ENCODE measurements around the gene VPS8.
"Not testable (repeated sequence)": the region's sequence is repeated elsewhere in the genome, so short reads cannot be mapped to it uniquely, and the experiment has no call there.

The VPS8 gene

DNA sequence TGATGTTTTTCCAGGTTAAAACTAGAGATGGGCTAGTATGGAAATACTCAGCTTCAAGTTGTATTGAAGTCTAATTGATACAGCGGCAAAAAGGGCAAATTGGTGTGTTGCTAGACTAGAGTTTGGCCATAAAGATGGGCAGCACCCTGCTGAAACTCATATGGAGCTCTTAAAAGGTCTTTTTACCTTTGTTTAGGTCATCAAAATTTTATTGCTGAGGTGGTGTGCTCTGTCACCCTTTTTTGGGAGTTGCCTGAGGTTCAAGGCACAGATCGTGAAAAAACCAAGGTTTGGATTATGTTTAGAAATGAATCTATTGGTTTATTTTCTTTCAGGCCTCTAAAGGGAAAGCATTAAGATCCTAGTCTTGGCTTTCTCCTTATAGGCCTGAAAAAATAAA is 38.2 kb downstream of the VPS8 start:
- no peak for DNase-seq (ENCODE audit: low spot score)

DNA sequence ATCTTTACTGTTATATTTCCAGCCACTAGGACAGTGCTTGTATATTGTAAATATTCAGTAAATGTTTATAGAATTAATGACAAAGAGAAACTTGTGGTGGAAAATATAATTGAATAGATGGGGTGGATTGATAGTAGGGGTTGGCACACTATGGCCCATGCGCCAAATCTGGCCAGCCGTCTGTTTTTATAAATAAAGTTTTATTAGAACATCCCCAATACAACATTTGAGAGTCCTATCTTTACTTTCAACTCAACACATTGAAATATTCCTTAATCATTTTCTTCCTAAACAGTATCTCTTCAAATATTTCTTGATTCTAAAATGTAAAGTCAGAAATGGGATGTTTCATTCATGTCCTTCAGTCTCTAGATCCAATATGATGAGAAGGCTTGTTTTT is 45.1 kb downstream of the VPS8 start:
- no peak for DNase-seq (ENCODE audit: low spot score)

DNA sequence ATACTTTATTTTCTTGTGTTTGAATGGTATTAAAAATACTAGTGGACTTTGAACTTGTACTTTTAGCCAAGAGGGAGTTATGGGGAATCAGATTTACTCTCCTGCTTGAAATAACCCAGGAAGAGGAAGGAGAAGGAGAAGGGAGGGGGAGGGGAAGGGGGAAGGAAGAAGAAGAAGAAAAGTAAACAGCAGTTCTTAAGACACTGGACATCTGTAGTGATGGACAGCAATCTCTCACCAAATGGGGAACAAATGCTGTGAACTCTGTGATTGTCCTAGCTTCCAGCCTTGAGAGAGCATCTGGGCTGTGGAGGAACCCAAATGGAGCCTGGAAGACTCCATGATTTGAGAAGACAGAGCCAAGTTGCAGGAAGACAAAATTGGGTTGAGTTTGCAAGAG is 52.0 kb downstream of the VPS8 start:
- DNase-seq (ENCODE audit: low spot score), result no peak

DNA sequence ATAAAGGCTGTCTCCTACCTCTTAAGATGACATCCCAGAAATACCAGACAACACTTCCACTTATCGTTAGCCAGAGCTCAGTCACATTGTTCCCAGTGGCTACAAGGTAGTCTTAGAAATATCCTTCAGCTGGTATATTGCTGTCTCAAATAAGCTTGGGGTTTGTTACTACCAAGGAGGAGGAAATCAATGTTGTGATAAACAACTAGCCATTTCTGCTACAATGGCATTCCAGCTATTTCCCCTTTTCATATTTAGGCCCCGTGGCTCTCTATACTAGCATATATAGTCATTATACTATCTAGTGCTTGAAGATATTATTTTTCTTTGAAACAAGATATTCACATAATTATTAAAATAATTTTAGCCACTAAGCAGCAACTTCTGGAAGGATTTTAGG is 56.5 kb downstream of the VPS8 start:
- DNase-seq (ENCODE audit: low spot score), result no peak

DNA sequence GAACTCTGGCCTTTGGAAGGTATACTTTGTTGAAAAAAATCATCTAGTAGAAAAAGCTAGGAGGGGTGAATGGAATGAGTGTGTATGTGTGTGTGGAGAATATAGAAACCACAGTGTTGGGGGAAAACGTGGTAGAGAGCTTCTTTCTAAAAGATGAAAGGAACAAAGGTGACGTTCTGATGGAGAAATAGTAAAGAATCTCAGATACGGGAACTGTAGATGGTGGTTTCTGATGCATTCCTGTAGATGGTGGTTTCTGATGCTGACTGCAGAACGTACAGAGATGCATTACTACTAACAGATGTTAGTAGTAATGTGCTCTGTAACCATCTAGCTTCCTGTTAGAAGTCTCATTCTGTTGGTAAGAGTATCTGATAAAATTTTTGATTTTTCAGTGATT is 60.2 kb downstream of the VPS8 start:
- DNase-seq (ENCODE audit: low spot score), result no peak

DNA sequence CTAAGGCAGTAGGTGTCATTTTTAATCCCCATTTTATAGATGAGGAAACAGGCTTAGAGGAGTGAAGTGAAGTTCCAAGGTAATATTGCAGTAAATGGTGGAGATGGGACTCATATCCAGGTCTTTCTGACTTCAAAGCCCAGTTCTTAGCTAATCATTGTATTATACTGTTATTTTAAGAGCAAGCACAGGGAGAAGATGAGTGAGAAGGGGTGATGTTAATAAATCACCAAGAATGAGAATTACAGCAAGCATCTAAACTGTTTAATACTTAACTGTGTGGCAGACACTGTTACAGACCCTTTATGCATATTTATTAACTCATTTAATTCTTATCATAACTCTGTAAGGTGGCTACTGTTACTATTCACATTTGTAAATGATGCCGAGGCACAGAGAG is 61.2 kb downstream of the VPS8 start:
- no peak for DNase-seq (ENCODE audit: low spot score)

DNA sequence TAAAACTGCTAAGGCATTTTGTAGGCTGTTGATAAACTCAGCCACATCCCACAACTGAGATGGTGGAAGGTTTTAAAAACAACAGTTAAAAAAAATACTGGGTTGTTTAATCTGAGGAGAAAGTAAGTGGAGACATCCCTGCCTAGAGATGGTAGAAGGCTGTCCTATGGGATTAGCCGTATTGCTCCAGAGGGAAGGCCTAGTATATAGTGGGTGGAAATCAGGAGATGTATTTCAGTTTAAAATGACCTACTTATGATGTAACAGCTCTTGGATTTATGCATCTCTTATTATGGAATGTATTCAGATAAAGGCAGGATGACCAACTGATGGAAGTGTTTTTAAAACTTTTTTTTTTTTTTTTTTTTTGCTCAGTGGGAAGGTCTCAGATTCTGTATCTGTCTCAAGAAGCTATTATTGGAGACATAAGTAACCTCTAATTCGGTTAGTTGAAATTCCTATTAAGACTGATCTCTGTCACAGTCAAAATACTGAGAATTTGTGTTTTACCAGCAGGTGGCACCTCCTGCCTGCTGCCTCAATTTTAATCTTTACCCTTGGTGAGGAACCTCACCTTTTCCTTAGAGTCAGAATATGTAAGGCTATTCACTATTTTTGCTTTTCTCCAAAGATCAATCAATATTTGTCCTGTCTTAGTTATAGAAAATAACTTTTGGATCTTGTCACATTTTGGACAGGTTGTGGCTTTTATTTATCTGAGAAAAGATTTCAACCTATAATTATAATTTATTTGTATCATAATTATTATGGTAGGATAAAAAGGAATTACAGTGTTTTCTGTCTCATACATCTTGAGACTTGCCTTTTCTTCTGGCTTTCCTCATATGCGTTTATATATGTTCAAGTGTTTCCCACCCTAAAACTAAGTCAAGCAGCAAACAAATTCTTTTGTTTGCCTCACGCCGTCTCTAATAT is 63.0 kb downstream of the VPS8 start:
- DNase-seq (ENCODE audit: low spot score), result peak; percentile 41

DNA sequence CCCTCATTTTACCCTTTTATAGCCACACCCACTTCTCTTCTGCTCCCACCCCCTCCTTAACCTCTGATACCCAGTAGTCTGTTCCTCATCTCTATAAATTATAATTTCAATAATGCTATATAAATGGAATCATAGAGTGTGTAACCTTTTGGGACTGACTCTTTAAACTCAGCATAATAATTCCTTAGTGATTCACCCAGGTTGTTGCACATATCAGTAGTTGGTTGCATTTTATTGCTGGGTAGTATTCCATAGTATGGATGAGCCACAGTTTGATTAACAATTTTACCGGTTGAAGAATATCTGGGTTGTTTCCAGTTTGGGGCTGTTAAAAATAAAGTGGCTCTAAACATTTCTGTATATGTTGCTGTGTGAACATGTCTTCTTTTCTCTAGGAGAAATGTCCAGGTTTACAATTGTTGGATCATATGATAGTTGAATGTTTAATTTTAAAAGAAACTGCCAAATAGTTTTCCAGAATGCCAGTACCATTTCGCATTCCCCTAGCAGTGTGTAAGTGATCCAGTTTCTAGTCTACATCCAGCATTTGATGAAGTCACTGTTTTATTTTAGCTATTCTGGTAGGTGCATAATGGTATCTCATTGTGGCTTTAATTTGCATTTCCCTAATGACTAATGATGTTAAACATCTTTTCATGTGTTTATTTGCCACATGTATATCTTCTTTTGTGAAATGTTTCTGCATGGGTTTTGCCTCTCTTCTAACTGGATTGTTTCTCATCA is 68.5 kb downstream of the VPS8 start:
- DNase-seq (ENCODE audit: low spot score), result no peak

DNA sequence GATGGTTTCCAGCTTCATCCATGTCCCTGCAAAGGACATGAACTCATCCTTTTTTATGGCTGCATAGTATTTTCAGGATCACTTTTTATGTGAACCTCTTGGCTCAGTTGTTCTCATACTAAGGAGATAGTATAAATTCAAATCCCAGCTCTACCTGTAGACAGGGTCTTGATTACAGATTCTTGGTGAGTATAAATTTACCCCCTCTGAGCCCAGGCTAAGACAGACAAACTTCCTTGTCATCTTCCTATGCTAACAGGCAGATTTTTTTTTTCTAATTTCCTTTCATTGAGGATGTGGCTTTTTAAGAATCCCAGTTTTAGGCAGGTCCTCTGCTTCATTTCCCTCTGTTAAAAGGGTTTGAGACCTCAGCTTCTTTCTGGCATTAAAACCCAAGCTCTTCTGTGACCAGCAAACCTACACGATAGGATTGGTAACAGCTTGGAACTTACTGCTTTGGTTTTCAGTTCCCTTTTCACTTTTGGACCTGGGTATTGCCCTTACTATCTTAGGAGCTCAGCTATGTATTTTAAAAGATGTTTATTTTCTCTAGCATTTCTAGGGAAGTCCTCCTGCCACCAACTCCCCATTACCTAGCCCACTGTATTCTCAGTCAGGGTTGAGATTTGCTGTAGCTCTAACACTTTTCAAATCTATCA is 72.5 kb downstream of the VPS8 start:
- no peak for DNase-seq (ENCODE audit: low spot score)

DNA sequence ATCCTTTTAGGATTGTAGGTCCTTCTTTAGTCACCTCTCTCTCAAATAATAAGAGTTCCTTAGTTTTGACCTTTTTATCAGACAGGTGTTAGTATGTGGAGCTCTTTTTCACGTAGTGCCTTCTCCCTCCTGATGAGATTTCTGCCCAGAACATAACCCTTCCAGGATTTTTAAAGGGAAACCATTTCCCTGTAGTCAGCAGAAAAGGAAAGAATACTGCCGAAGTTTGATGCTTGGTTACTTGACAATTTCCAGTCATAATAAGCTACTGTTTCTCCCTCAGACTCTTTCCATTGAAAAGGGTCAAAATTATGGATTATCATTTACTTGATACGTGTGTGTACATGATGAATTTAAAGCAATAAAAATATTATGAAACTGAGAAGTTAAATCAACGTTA is 73.1 kb downstream of the VPS8 start:
- no peak for DNase-seq (ENCODE audit: low spot score)

DNA sequence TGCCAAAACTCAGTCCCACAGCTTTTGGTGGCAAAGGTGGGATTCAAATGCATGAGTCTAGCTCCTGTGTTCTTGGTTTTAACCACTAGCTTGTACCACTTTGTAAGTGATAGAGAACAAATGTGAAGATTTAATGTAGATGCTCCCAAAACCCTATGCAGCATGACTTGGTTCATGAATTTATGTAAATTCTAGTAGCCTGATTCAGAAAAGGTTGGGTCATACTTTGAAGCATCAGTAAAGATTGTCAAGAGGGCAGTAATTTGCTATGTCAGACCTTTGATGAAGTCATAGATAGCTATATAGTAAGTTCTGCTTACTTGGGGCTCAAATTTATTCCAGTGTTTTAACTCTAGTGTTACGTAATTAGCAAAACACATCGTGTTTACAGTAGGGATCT is 75.6 kb downstream of the VPS8 start:
- DNase-seq (ENCODE audit: low spot score), result no peak

DNA sequence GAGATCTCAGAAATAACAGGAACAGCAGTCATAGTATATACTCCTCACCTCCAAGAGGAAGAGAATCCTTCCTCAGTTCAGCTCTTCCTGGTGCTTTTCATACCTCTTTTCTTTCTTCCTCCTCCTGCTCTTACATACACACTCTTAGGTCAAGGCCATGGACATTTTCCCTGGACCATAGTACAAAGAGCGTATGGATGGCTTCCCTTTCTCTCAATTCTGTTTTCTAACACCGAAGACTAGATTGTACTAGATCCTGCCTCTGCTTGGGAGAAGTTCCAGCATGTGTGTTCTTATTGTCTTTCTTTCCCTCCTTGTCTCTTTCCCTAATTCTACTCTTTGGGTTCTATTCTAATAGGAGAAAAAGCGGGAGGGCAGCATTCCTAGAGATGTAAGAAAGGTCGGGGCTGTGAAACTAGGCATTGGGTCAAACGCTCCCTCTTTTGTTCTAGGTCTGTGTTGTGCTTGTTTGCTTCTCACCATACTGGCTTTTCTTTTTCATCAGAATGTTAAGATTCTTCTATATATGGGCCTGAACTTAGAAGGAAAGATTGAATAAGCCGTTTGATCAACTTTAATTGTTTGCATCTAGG is 77.4 kb downstream of the VPS8 start:
- DNase-seq (ENCODE audit: low spot score), result no peak

DNA sequence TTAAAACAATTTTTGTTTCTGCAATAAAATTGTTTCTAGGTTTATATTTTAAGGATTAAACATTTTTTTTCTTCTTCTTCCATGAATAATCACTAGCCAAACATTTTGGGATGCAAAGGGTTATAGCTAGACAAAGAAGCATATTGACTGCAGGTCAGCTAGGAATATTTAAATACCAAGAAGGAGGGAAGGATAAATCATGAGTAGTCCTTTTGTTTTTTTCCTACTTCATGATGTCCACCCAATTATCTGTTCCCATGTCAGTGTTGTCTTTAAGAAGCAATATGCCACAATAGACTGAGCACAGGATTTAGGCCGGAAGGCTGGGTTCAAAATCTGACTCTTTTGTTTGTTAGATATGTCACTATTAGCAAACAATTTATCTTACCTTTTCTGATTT is 82.1 kb downstream of the VPS8 start:
- no peak for DNase-seq (ENCODE audit: low spot score)

DNA sequence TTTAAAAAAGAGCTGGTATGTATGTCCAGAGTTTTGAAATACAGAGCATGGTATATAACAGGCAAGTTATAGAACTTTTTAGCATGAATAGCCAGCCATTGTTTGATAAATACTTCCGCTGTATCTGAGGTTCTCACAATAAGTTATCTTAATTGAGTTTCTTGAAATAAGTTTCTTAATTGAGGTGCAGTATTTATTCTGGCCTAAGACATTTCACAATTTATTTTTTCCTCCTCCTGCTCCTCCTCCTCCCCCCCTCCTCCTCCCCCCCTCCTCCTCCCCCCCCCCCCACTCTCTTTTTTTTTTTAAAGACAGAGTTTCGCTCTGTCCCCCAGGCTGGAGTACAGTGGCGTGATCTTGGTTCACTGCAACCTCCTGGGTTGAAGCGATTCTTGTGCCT is 83.4 kb downstream of the VPS8 start:
- DNase-seq (ENCODE audit: low spot score), result no peak

DNA sequence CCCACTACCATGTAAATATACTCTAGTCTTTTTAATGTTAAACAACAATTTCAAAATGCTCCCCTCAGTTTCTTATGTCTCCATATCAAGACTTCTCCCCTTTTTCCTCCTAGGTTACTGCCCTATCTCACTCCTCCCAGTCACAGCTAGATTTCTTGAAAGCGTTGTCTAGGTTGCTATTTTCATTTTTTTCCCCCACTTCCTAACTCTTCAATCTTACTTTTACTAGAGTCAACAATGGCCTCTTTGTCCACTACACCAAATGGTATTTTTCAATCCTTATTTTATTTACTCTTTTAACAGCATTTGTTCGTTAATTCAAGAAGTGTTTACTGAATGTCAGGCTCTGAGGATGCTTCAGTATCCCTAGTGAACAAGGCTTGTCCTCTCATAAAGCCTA is 84.4 kb downstream of the VPS8 start:
- DNase-seq (ENCODE audit: low spot score), result no peak

DNA sequence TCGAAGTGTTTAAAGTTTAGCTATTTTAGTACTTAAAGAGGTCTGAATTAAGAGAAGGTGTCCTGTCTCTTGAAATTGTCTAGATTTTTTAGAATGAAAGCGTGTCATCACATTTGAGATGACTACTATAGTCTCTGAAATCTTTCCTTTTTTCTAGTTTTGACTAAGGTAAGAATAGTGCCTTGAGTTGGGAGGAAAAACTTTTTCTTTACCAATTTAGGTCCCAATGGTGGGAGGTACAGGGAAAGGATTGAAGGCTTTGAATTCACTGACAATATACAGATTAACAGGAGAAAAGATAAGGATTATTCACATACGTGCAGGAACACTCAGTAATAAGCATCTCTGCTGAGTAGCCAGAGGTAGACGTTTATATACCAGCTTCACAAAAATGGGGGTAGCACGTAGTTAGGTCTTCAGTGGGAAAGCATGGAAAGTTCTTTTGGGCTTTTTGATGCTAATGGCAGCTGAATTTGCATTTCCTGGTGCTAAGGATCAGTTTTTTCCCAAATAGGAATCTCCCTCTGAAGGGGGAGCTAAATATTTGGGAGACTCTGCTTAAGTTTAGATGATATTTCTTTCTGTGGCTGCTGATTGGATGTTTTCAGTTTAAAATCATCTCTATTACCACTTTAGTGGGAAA is 88.1 kb downstream of the VPS8 start:
- no peak for DNase-seq (ENCODE audit: low spot score)

DNA sequence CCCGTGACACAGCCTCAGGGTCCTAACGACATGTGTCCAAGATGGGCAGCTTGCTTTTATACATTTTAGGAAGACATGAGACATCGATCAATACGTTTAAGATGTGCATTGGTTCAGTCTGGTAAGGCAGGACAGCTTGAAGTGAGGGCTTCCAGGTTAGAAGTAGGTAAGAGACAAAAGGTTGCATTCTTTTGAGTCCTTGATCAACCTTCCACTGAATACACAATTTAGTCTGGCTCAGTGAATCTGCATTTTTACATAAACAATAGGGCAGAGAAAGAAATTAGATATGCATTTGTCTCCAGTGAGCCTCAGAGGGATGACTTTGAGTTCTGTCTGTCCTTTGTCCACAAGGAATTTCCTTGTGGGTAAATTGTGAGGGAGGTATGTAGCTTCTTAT is 95.1 kb downstream of the VPS8 start:
- not testable (repeated sequence) for DNase-seq (ENCODE audit: low spot score)

DNA sequence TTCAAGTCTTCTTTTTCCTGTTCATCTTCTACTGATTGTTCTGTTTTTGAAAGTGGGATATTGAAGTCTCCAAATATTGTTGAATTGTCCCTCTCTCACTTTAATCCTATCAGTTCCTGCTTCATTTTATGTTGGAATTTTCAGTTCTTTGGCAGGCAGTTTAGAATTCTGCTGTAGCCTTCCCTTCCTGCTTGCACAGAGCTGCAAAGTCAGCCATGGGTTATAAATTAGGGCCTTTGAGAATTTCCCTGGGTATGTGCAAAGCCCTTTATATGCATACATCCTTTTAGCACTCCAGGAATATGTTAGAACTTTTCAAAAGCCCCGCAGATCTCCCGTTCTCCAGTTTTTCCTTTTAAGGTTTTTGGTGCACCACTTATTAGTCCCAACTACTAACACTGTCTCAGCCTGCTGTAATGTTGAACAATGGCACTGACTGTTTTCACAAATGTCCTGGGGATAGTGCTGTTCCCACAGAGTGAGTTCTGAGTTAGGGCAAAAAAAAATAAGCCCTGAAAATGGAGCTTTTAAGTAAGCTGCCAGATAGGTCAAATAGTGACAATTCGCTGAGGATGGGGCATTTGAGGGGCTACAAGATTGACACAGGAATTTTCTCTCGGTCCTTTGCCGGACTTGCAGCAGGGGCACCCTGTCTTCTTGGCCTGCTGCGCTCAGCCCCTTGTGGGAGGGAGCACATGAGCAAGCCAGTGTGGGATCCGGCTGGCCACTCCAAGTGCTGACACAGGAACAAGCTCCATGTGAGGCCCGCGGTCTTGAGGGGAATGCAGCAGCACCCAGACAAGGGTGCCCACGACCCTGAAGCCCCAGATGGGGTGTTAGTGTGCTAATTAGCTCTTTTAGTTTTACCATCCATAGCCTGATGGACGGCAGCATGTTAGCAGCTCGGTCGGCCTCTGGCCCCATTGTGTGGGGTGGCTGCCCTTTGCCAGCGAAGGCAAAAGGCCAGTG is 96.0 kb downstream of the VPS8 start:
- no peak for DNase-seq (ENCODE audit: low spot score)

DNA sequence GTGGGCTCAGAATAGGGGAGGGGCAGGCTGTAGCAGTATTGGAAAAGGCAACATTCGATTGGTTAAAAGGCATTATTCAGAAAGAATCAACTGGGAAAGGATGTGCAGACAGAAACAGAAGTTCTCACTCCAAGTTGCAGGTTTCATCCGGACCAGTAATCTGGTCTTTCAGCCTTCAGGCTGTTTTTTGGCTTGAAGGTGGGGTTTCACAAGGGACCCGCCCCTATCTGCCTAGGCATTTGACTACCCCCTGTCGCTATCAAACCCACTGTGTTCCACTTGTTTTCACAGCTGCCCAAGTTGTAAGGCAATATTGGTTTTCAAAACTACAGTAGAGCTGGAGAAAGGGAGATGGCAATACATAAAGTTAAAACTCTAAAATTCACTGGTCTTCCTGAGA is 96.9 kb downstream of the VPS8 start:
- no peak for DNase-seq (ENCODE audit: low spot score)

DNA sequence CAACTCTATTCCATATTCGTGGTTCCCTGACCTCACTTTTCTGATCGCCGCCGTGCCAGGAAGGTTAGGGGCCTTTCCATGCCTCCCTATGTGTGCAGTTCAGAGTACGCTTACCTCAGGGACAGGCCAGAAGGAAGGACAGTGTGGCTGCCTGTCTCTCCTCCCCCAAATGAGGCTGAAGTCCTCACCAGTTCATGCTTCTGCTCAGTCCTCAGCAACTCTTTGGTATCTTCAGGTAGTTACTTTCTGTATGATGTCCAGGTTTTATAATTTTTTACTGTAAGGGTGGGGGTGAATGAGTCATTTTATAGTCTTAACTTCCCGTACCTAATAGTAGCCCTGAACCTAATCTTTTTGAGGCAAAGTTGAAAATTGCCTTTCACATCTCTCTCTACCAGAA is 98.7 kb downstream of the VPS8 start:
- DNase-seq (ENCODE audit: low spot score), result no peak
